ENCODE measurements around the gene CACHD1. TPM values are rescaled to one million over a fixed set of nuclear protein-coding genes. Genes with fewer than 3 reads are reported as not detected.

CACHD1 gene
- total and polyA plus RNA-seq, 2 of the 8 experiments (the other 6 are each of a cell fraction or from before 2014, with no cell fraction given), result 22.2 to 42.5 TPM

DNA sequence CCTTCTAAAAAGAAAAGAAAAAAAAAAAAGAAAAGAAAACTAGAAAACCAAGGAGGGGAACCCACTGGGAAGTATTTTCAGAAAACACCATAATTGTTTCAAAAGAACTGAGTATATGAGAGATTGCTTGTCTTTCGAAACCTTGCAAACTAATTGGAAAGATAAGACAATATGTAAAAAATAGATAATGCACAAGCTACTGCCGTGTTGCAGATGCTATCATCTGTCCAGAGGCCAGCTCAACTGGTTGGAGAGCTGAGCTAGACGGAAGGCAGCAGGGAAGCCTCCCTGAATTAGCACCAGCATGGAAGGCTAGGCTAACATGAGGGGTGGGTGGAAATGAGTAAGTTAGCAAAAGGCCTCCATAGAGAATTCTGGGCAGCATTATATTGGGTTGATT is 16.2 kb upstream of the CACHD1 start:
- Histone ChIP-seq H4K8ac (ENCODE audit: extremely low read depth, insufficient read depth, low read length) (no peak overlapping the region), H2BK12ac (ENCODE audit: low read depth, low read length) (no peak overlapping the region), H3K9me3 (ENCODE audit: insufficient read depth in 2 of 2, low read depth in 1 of 2, low read length in 1 of 2) (no peaks in the 10 kb centered on the region), H3K36me3 (ENCODE audit: control insufficient read depth in 2 of 4, insufficient read depth in 4 of 4, low read length in 3 of 4) (no peaks in the 10 kb centered on the region), H2BK20ac (ENCODE audit: low read length) (no peak overlapping the region), H3K23ac (ENCODE audit: insufficient read length) (no peak overlapping the region), H3K9ac (replicated peaks in 1 of 4; ENCODE audit: extremely low read depth in 1 of 4, low read depth in 3 of 4, low read length in 3 of 4) (no peak overlapping the region), H2BK15ac (ENCODE audit: low read length) (no peak overlapping the region; the same call in 1 of the 2 replicates), H3K23me2 (ENCODE audit: low read depth, low read length) (no peaks in the 10 kb centered on the region), H2BK5ac (ENCODE audit: low read depth, low read length) (no peak overlapping the region), H3K56ac (replicated peaks; ENCODE audit: insufficient read length, low read depth, low read length) (no peak overlapping the region), H3K79me1 (ENCODE audit: low read depth, low read length) (no peaks in the 10 kb centered on the region), H3K79me2 (ENCODE audit: control insufficient read depth in 1 of 2, insufficient read depth in 2 of 2, low read length in 2 of 2) (no peaks in the 10 kb centered on the region), H3K4me1 (replicated peaks in 1 of 4; ENCODE audit: control insufficient read depth in 3 of 4, insufficient read depth in 4 of 4, low read length in 3 of 4) (no peaks in the 10 kb centered on the region), H3K4me2 (ENCODE audit: insufficient read depth in 1 of 2, low read depth in 2 of 2, low read length in 2 of 2) (no peak overlapping the region), H3K14ac (ENCODE audit: insufficient read length) (no peak overlapping the region), H2AK5ac (ENCODE audit: low read depth, low read length) (no peak overlapping the region), H4K20me1 (replicated peaks in 1 of 2; ENCODE audit: control insufficient read depth in 1 of 2, insufficient read depth in 2 of 2, low read length in 2 of 2) (no peaks in the 10 kb centered on the region), H3K18ac (ENCODE audit: extremely low read depth, low read length) (no peak overlapping the region), H3K4me3 (ENCODE audit: extremely low read depth in 1 of 4, insufficient read depth in 2 of 4, low read depth in 3 of 4, low read length in 4 of 4) (no peak overlapping the region), H4K91ac (replicated peaks; ENCODE audit: insufficient read length, low read length) (no peak overlapping the region), H4K5ac (ENCODE audit: insufficient read length, low read depth, low read length) (no peak overlapping the region), H3K27ac (ENCODE audit: low read depth, low read length) (no peak overlapping the region), H3K27me3 (replicated peaks in 1 of 4; ENCODE audit: control insufficient read depth in 3 of 4, extremely low read depth in 1 of 4, insufficient read depth in 3 of 4, low read length in 3 of 4) (no peaks in the 10 kb centered on the region; a peak in 1 of 7 replicates), H2BK120ac (replicated peaks; ENCODE audit: low read depth, low read length) (no peak overlapping the region), H3K4ac (replicated peaks; ENCODE audit: insufficient read length, low read depth, low read length) (no peak overlapping the region), H2AFZ (ENCODE audit: low read length) (no peak overlapping the region)
- FAIRE-seq (no peak), DNase-seq (ENCODE audit: low read depth in 1 of 2, low spot score in 2 of 2) (no peak)
- 90% methylated on average over 3 of the region's 3 CpGs; no CpG with 5 or more reads in 1 of the 2 experiments for WGBS, 2 experiments (ENCODE audit: extremely low coverage in 1 of 2, insufficient coverage in 1 of 2, insufficient read length in 1 of 2, insufficient replicate concordance in 2 of 2, low coverage in 1 of 2, low lambda C conversion rate in 2 of 2, missing lambda C conversion rate in 1 of 2)
- ChIA-PET POLR2A (ENCODE audit: partially characterized antibody) (no interaction called here), CTCF (ENCODE audit: partially characterized antibody) (interaction anchor here (1.2 to 1.5 kb wide), 2 partner anchors 12 to 61 kb away, joined by 4 to 5 read pairs; no protein-coding TSS in a partner anchor)
- no peak for TF ChIP-seq SAP30 (IDR thresholded peaks at IDR 0.05; ENCODE audit: insufficient read depth, insufficient replicate concordance, low read length)
- no peak for TF ChIP-seq KDM1A (IDR thresholded peaks at IDR 0.05; ENCODE audit: borderline replicate concordance, low read length)
- TF ChIP-seq TCF12 (IDR thresholded peaks at IDR 0.05; ENCODE audit: low read depth, low read length), result no peak
- TF ChIP-seq GABPA (IDR thresholded peaks at IDR 0.05; ENCODE audit: borderline replicate concordance, insufficient read depth, low read length), result no peak
- TF ChIP-seq, protein P1, sequence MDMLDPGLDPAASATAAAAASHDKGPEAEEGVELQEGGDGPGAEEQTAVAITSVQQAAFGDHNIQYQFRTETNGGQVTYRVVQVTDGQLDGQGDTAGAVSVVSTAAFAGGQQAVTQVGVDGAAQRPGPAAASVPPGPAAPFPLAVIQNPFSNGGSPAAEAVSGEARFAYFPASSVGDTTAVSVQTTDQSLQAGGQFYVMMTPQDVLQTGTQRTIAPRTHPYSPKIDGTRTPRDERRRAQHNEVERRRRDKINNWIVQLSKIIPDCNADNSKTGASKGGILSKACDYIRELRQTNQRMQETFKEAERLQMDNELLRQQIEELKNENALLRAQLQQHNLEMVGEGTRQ (IDR thresholded peaks at IDR 0.05; ENCODE audit: low read length), result no peak
- TF ChIP-seq, protein P2, sequence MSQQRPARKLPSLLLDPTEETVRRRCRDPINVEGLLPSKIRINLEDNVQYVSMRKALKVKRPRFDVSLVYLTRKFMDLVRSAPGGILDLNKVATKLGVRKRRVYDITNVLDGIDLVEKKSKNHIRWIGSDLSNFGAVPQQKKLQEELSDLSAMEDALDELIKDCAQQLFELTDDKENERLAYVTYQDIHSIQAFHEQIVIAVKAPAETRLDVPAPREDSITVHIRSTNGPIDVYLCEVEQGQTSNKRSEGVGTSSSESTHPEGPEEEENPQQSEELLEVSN (IDR thresholded peaks at IDR 0.05), result no peak
- TF ChIP-seq EP300 (IDR thresholded peaks at IDR 0.05; ENCODE audit: borderline replicate concordance in 1 of 2, low read depth in 2 of 2, low read length in 2 of 2), result no peak
- no peak for TF ChIP-seq NRF1 (IDR thresholded peaks at IDR 0.05; ENCODE audit: low read depth, low read length)
- TF ChIP-seq CHD2 (IDR thresholded peaks at IDR 0.05; ENCODE audit: low read length), result no peak
- TF ChIP-seq HDAC2 (IDR thresholded peaks at IDR 0.05; ENCODE audit: borderline replicate concordance in 1 of 2, low read depth in 2 of 2, low read length in 2 of 2), result no peak
- TF ChIP-seq SRF (IDR thresholded peaks at IDR 0.05; ENCODE audit: low read depth, low read length), result no peak
- no peak for TF ChIP-seq PHF8 (conservative IDR thresholded peaks at IDR 0.05; ENCODE audit: low read depth, low read length)

Measured in H1 (cell line).